Activated T-cell treated with anti-CD3 and anti-CD28 coated beads, Interleukin-2, amount 50 U/mL, for 24 hours (primary cell): ENCODE results near the gene PRR20G.

ENCODE experiments used
- DNase-seq: peaks from one replicate; pipeline ENCODE4 v3.0.0-alpha.2; 2020
- H3K27ac Mint-ChIP-seq: 2 replicates; pipeline ENCODE4 v1.8.0; 2020; ENCODE audit warnings: mild to moderate bottlenecking, mixed read lengths
- H3K27me3 Mint-ChIP-seq: 2 replicates; pipeline ENCODE4 v1.8.0; 2020; ENCODE audit warnings: mixed read lengths
- H3K36me3 Mint-ChIP-seq: 2 replicates; pipeline ENCODE4 v1.8.0; 2020; ENCODE audit warnings: low read depth, mixed read lengths
- H3K4me1 Mint-ChIP-seq: 2 replicates; pipeline ENCODE4 v1.8.0; 2020; ENCODE audit warnings: low read depth, mixed read lengths
- H3K4me3 Mint-ChIP-seq: 2 replicates; pipeline ENCODE4 v1.8.0; 2020; ENCODE audit warnings: mild to moderate bottlenecking, moderate library complexity, mixed read lengths
- H3K9me3 Mint-ChIP-seq: 2 replicates; pipeline ENCODE4 v1.8.0; 2020; ENCODE audit warnings: mixed read lengths

PRR20G gene

GRCh38 chr3:127287840-127288239, at the start of gene PRR20G:
Gene PRR20G (minus strand): TSS chr3:127288046. CDS start chr3:127287365, 681 bp downstream.
- Mint-ChIP-seq H3K9me3 (peaks cover 10% of the 10 kb centered on the region), H3K4me1 (no peaks in the 10 kb centered on the region), H3K36me3 (no peaks in the 10 kb centered on the region), H3K27ac (no peak within 1 kb of the TSS), H3K4me3 (no peak within 1 kb of the TSS), H3K27me3 (peaks cover 5% of the 10 kb centered on the region)
- no peak for DNase-seq

- H3K4me3 Mint-ChIP-seq, result no peak overlapping the region
These were observed 49.2 kb upstream of the PRR20G start for GRCh38 chr3:127337001-127337400.

GRCh38 chr3:127336101-127336500, 48.3 kb upstream of the PRR20G start:
- Mint-ChIP-seq H3K4me1 (no peaks in the 10 kb centered on the region), H3K9me3 (peaks cover 14% of the 10 kb centered on the region), H3K36me3 (no peaks in the 10 kb centered on the region), H3K27ac (no peak overlapping the region), H3K27me3 (peaks cover 47% of the 10 kb centered on the region), H3K4me3 (no peak overlapping the region)
- no peak for DNase-seq

More at GRCh38 chr3:127337001-127337400, 49.2 kb upstream of the PRR20G start:
- H3K27ac Mint-ChIP-seq, result no peak overlapping the region
- no peak for DNase-seq
- H3K9me3 Mint-ChIP-seq, result peaks cover 14% of the 10 kb centered on the region
- H3K4me1 Mint-ChIP-seq, result no peaks in the 10 kb centered on the region
- no peaks in the 10 kb centered on the region for H3K36me3 Mint-ChIP-seq
- H3K27me3 Mint-ChIP-seq, result peaks cover 49% of the 10 kb centered on the region

- H3K27me3 Mint-ChIP-seq, result peaks cover 13% of the 10 kb centered on the region
- no peaks in the 10 kb centered on the region for H3K36me3 Mint-ChIP-seq
- no peaks in the 10 kb centered on the region for H3K4me1 Mint-ChIP-seq
These were observed 42.5 kb upstream of the PRR20G start for GRCh38 chr3:127330385-127330784.

GRCh38 chr3:127329631-127330285, 41.9 kb upstream of the PRR20G start:
- Mint-ChIP-seq H3K36me3 (no peaks in the 10 kb centered on the region), H3K27me3 (peaks cover 16% of the 10 kb centered on the region), H3K4me1 (no peaks in the 10 kb centered on the region), H3K27ac (no peak overlapping the region), H3K4me3 (no peak overlapping the region), H3K9me3 (peaks cover 19% of the 10 kb centered on the region)
- no peak for DNase-seq

More at GRCh38 chr3:127330385-127330784, 42.5 kb upstream of the PRR20G start:
- H3K9me3 Mint-ChIP-seq, result peaks cover 19% of the 10 kb centered on the region
- H3K4me3 Mint-ChIP-seq, result no peak overlapping the region
- H3K27ac Mint-ChIP-seq, result no peak overlapping the region
- DNase-seq, result no peak

GRCh38 chr3:127328421-127328820, 40.6 kb upstream of the PRR20G start:
- no peak for DNase-seq
- Mint-ChIP-seq H3K27ac (no peak overlapping the region), H3K4me3 (no peak overlapping the region), H3K36me3 (no peaks in the 10 kb centered on the region), H3K9me3 (peaks cover 14% of the 10 kb centered on the region), H3K27me3 (peaks cover 12% of the 10 kb centered on the region), H3K4me1 (no peaks in the 10 kb centered on the region)

GRCh38 chr3:127326341-127326740, 38.5 kb upstream of the PRR20G start:
- Mint-ChIP-seq H3K27me3 (peaks cover 12% of the 10 kb centered on the region), H3K9me3 (peaks cover 11% of the 10 kb centered on the region), H3K36me3 (no peaks in the 10 kb centered on the region), H3K4me1 (no peaks in the 10 kb centered on the region), H3K4me3 (no peak overlapping the region), H3K27ac (no peak overlapping the region)
- no peak for DNase-seq

GRCh38 chr3:127325629-127325961, 37.7 kb upstream of the PRR20G start:
- H3K27me3 Mint-ChIP-seq, result peaks cover 12% of the 10 kb centered on the region
- no peak overlapping the region for H3K4me3 Mint-ChIP-seq
- peaks cover 10% of the 10 kb centered on the region for H3K9me3 Mint-ChIP-seq
- no peaks in the 10 kb centered on the region for H3K4me1 Mint-ChIP-seq
- no peaks in the 10 kb centered on the region for H3K36me3 Mint-ChIP-seq
- no peak overlapping the region for H3K27ac Mint-ChIP-seq
- no peak for DNase-seq

GRCh38 chr3:127324913-127325628, 37.2 kb upstream of the PRR20G start:
- Mint-ChIP-seq H3K4me3 (no peak overlapping the region), H3K27ac (no peak overlapping the region), H3K9me3 (peaks cover 5% of the 10 kb centered on the region), H3K4me1 (no peaks in the 10 kb centered on the region), H3K36me3 (no peaks in the 10 kb centered on the region), H3K27me3 (peaks cover 12% of the 10 kb centered on the region)
- DNase-seq, result no peak

- no peak for DNase-seq
- no peaks in the 10 kb centered on the region for H3K36me3 Mint-ChIP-seq
- no peaks in the 10 kb centered on the region for H3K9me3 Mint-ChIP-seq
- no peaks in the 10 kb centered on the region for H3K4me1 Mint-ChIP-seq
- no peak overlapping the region for H3K27ac Mint-ChIP-seq
- peaks cover 12% of the 10 kb centered on the region for H3K27me3 Mint-ChIP-seq
- H3K4me3 Mint-ChIP-seq, result no peak overlapping the region
These were observed 36.2 kb upstream of the PRR20G start for GRCh38 chr3:127324076-127324475.

- Mint-ChIP-seq H3K27ac (no peak overlapping the region), H3K36me3 (no peaks in the 10 kb centered on the region), H3K9me3 (no peaks in the 10 kb centered on the region), H3K4me1 (no peaks in the 10 kb centered on the region), H3K4me3 (no peak overlapping the region), H3K27me3 (peaks cover 12% of the 10 kb centered on the region)
- no peak for DNase-seq
These were observed 35.7 kb upstream of the PRR20G start for GRCh38 chr3:127323581-127323980.

- no peaks in the 10 kb centered on the region for H3K9me3 Mint-ChIP-seq
- DNase-seq, result no peak
- H3K4me1 Mint-ChIP-seq, result no peaks in the 10 kb centered on the region
- H3K36me3 Mint-ChIP-seq, result no peaks in the 10 kb centered on the region
- H3K27me3 Mint-ChIP-seq, result peaks cover 11% of the 10 kb centered on the region
- no peak overlapping the region for H3K4me3 Mint-ChIP-seq
- no peak overlapping the region for H3K27ac Mint-ChIP-seq
These were observed 33.5 kb upstream of the PRR20G start for GRCh38 chr3:127321371-127321770.

GRCh38 chr3:127320529-127321121, 32.8 kb upstream of the PRR20G start:
- no peak for DNase-seq
- Mint-ChIP-seq H3K27ac (no peak overlapping the region), H3K36me3 (no peaks in the 10 kb centered on the region), H3K4me3 (no peak overlapping the region), H3K9me3 (no peaks in the 10 kb centered on the region), H3K27me3 (peaks cover 16% of the 10 kb centered on the region), H3K4me1 (no peaks in the 10 kb centered on the region)

GRCh38 chr3:127316685-127317084, 28.8 kb upstream of the PRR20G start:
- H3K36me3 Mint-ChIP-seq, result no peaks in the 10 kb centered on the region
- no peaks in the 10 kb centered on the region for H3K9me3 Mint-ChIP-seq
- H3K4me1 Mint-ChIP-seq, result no peaks in the 10 kb centered on the region
- no peak overlapping the region for H3K4me3 Mint-ChIP-seq
- DNase-seq, result no peak
- H3K27me3 Mint-ChIP-seq, result peaks cover 22% of the 10 kb centered on the region
- H3K27ac Mint-ChIP-seq, result no peak overlapping the region

- Mint-ChIP-seq H3K27me3 (peaks cover 25% of the 10 kb centered on the region), H3K27ac (no peak overlapping the region), H3K4me1 (no peaks in the 10 kb centered on the region), H3K9me3 (no peaks in the 10 kb centered on the region), H3K36me3 (no peaks in the 10 kb centered on the region), H3K4me3 (no peak overlapping the region)
- no peak for DNase-seq
These were observed 25.0 kb upstream of the PRR20G start for GRCh38 chr3:127312818-127313217.
